Measurements from ENCODE around the gene SERPINB11. TPM values are rescaled to one million over a fixed set of nuclear protein-coding genes. Genes with fewer than 3 reads are reported as not detected.

SERPINB11 gene
- total and polyA plus RNA-seq, 10 of the 15 experiments (the other 5 are each of a cell fraction or from before 2014, with no cell fraction given), result not detected

- Histone ChIP-seq H2AFZ (ENCODE audit: control insufficient read depth, low read depth, low read length) (no peak overlapping the region), H3K9ac (ENCODE audit: control insufficient read depth, insufficient read depth, low read length) (no peak overlapping the region), H3K27ac (ENCODE audit: control insufficient read depth, insufficient read depth) (no peak overlapping the region), H4K20me1 (ENCODE audit: control insufficient read depth, insufficient read depth) (no peaks in the 10 kb centered on the region), H3K4me2 (ENCODE audit: control insufficient read depth, insufficient read depth) (no peak overlapping the region), H3K36me3 (ENCODE audit: control insufficient read depth in 2 of 2, insufficient read depth in 2 of 2, low read length in 1 of 2) (no peaks in the 10 kb centered on the region), H3K79me2 (ENCODE audit: control insufficient read depth, insufficient read depth, low read length) (no peaks in the 10 kb centered on the region), H3K4me1 (ENCODE audit: control insufficient read depth, insufficient read depth, low read length) (no peaks in the 10 kb centered on the region), H3K9me3 (replicated peaks; ENCODE audit: control insufficient read depth, insufficient read depth, low read length) (no peaks in the 10 kb centered on the region; the same call in 2 of the 3 replicates), H3K27me3 (replicated peaks in 1 of 2; ENCODE audit: control insufficient read depth in 2 of 2, insufficient read depth in 2 of 2, low read length in 1 of 2) (peaks cover 0 to 1% of the 10 kb centered on the region in 2 experiments; a peak in 2 of 4 replicates), H3K4me3 (no peak overlapping the region)
- in situ Hi-C loops (cut with MboI), result no loop called here
- ChIA-PET SMC1A (ENCODE audit: uncharacterized antibody, unreplicated experiment) (interaction anchor here (0.6 kb wide), 1 partner anchor 14 kb away, joined by 3 read pairs; no protein-coding TSS in a partner anchor), RAD21 (ENCODE audit: unreplicated experiment) (no interaction called here), POLR2A (no interaction called here), CTCF (interaction anchor here (0.7 kb wide), 1 partner anchor 239 kb away, joined by 4 read pairs; no protein-coding TSS in a partner anchor)
- DNase-seq (ENCODE audit: low read depth, low spot score) (no peak), ATAC-seq (no peak), FAIRE-seq (no peak)
- TF ChIP-seq MEF2B (IDR thresholded peaks at IDR 0.05; ENCODE audit: partially characterized antibody, poor library complexity, severe bottlenecking), result no peak
- TF ChIP-seq POLR2A (IDR thresholded peaks at IDR 0.05; ENCODE audit: low read depth, low read length), result no peak
- no peak for TF ChIP-seq NFXL1 (IDR thresholded peaks at IDR 0.05; ENCODE audit: borderline replicate concordance)
- no peak for TF ChIP-seq SMC3 (IDR thresholded peaks at IDR 0.05; ENCODE audit: borderline replicate concordance, low read length)
- no peak for TF ChIP-seq ZBTB11 (CRISPR knock-in tag; IDR thresholded peaks at IDR 0.05)
- TF ChIP-seq RAD51 (IDR thresholded peaks at IDR 0.05), result no peak
- no peak for TF ChIP-seq RCOR1 (conservative IDR thresholded peaks at IDR 0.05; ENCODE audit: low read depth, low read length)
- BruUV-seq (replicated peaks), result no TSS peak
- intact Hi-C loops (cut with micrococcal nuclease; ENCODE audit: unreplicated experiment), result no loop called here
Measured at GRCh38 chr18:63757541-63757940, 54.8 kb downstream of the SERPINB11 start.

Data from GM12878 (cell line).